ENCODE data around the gene TIAM1.
"Not testable (repeated sequence)": the region's sequence is repeated elsewhere in the genome, so short reads cannot be mapped to it uniquely, and the experiment has no call there.

Gene TIAM1

DNA sequence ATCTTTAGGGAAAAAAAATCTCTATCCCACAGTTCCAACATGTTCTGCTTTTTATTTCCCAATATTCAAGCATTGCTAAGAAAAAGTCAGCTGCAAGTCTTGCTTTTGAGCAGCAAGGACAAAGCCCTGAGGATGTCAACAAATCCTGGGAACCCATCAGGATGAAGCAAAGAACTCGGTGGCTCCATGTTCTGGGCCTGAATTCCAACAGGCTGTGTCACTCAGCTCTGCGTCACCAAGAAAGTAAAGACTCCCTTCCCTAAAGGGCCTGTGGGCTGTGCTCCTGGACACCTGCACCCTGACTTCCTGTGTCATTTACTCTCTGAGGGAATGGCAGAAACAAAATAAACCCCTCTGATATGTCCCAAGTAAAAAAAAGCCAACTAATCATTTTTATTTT is 95.5 kb downstream of the TIAM1 start:
- DNase-seq, result no peak

DNA sequence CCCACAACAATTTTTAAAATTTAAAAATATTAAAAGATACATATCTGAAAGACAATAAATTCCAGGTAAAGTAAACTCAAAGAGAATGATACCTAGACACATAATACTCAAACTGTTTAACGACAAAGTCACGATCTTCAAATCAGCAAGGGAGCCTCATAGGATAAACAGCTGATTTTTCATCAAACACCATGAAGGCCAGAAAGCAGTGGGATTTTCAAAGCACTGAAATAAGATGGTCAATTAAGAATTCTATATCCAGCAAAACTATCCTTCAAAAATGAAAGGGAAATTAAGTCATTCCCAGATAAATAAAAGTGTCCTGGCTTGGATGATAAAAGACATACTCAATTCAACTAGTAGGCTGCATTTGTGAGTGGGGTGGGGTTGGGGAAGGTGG is 100.5 kb downstream of the TIAM1 start:
- DNase-seq, result no peak

DNA sequence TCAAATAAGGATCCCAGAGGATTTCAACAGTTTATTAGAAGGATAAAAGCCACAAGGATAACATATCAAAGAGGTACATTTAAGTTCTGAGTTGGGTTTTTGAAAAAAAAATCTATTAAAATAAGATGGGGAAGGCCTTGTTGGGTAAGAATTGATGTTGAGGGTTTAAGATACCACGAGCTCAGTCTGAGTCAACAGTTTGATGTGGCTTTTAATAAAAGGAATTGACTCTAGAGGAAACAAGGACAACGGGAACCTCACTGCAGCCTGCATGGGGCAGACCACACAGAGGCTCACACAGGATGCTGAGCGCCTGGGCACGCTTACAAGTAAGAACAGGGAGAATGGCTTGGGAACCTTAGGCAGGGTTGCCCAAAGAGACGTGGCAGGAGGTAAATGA is 107.5 kb downstream of the TIAM1 start:
- DNase-seq, result no peak

DNA sequence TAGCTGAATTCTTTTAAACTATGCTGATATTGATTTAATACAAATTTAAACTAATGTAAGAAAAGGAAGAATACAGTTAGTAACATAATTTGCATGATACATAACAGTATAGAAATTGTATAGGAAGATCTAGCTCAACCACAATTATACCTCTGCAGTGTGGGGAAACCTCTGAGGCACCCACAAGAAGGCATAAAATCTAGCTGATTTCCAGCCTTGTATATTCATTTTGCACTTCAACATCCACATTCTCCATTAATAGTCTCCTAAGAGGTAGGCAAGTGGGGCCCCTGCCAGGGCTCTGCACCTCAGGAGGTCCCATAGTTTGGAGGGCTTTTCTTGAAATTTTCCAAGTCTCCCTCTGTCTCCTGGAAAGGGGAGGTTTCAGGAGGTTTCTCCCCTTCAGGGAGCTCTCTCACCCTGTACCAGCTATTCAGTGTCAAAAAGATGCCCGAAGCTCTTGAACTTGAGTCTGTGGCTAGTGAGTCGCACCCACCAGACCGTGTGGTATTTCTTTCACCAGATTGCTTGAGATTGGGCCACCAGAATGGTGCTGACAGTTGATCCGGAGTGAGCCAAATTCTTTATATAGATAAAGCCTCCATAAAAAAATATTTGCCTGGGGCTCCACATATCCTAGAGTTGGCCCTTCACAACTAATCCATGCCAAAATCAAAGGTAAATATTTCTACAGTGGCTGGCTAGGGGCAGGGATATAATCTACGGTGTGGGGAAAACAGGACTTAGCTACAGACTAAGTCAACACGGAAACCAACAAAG is 108.2 kb downstream of the TIAM1 start:
- DNase-seq, result no peak

DNA sequence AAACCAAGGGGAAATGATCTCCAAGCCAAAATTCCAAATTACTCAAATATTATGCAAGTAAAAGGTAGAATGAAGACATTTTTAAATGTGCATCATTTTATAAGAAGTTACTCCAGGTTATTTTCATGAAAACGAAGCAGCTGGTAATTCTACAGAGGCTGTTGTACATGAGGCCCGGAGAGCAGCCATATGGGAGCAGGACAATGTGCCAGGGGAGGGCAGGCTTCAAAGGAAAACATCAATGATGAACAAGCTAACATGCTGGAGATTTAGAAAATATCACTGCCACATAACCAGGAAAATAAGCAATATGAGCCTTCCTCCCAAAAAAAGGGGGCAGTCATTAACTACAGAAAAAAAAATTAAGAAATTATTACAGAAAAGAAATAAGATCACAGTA is 109.1 kb downstream of the TIAM1 start:
- DNase-seq, result no peak

DNA sequence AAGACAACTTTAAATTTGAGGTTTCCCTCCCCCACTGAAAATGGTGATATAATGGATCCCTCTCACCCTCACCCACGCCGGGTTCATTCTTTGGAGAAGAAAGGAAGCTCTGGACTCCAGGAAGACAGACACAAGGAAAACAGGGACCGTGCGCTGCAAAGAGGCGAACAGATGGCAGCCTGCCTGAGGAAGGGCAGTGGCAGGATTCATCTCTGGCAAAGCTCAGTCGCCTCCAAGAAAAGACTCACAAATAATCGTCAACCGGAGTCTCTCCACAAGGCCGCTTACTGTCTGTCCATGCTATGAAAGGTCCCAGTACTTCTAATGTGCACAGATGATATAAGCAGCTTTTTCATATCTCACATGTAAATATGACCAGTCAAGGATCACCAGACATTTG is 110.3 kb downstream of the TIAM1 start:
- DNase-seq, result no peak

DNA sequence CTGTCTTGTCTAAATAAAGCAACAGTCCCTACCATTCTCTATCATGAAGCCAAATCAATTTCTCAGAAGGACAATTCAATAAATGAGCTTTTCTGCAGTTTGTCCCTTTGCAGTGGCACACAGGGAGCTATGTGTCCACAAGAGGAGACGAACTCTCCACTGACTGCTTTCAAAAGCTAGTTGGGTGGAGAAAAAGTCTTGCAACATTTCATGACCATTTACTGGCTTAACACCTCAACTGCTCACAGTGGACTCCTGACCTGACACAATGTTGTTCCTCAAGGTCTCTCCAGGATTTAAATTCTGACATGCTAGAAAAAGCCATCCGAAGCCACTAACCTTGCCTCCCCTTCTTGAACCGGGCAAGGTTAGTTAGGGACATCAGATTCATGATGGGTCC is 111.7 kb downstream of the TIAM1 start:
- DNase-seq, result no peak

DNA sequence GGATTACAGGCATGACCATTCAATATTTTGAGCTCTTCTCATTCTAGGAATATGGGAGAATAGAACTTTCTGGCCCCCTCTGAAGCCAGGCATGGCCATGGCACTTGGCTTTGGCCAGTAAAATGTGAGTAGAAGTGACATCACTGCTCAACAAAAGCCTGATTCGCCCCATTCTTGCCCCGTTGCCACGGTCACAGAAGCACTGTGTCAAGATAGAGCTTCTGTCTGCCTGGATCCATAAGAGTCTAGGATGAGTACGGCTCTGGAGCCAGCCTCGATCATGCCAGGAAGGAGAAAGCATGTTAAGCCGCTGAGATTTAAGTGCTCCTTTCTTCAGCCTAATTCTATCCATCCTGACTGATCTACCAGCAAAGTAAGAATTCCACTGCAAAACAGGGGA is 113.1 kb downstream of the TIAM1 start:
- no peak for DNase-seq

DNA sequence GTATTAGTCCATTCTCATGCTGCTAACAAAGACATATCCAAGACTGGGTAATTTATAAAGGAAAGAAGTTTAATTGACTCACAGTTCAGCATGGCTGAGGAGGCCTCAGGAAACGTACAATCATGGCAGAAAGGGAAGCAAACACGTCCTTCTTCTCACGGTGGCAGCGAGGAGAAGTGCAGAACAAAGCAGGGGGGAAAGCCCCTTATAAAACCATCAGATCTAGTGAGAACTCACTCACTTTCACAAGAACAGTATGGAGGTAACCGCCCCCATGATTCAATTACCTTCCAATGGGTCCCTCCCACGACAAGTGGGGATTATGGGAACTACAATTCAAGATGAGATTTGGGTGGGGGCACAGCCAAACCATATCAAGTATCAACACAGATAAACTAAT is 115.3 kb downstream of the TIAM1 start:
- not testable (repeated sequence) for DNase-seq

DNA sequence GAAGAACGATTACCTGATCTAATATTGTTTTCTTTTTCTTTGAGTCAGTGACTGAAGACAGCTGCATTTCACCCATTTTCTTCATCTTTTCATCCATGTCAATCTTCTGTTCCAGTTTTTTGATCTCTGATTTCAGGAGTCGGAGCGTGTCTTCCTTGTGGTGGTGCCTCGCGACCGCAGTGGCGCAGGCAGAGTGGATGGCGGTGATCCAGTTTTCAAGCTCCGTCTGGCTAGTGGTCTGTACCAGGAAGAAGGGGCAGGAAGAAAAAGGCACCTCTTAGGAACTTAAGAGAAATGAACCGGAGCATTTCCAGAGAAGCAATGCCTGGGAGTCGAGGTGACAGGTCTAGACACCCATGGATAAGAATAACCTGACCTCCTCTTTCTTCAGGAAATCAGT is 118.3 kb downstream of the TIAM1 start:
- DNase-seq, result no peak

DNA sequence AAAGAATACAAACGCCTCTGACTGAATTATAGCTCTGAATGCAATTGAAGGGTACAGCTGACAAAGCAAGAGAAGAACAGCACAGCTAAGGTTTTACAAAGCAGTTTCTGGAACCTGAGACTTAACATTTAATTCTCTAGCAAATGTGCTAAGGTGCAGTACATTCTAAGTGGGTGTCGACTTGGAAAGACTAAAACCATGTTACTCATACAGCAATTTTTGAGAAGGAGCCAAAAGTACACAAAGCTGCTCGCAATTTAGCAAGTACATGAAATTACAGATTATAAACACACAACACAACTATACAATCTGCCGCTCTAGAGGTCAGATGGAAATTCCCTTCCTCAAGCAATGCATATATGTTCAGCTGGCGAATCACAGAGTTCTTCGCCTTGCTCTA is 121.9 kb downstream of the TIAM1 start:
- DNase-seq, result no peak

DNA sequence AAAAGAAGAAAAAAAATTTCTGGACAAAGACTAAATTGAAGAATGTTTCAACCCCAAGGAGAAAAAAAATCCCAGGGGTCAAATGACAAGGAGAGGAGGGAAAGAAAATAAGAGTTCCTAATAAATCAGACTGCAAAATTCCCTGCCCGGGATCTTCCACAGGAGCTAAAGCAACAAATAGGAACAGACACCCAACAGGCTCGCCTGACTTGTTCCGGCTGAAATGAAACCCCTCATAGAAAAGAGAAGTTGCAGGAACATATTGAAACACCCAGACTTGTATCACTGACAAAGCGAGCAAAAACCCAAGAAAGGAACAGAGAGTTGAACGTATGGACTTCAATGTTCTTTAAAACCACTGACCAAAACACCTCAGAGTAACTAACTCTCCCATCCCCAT is 123.0 kb downstream of the TIAM1 start:
- no peak for DNase-seq

DNA sequence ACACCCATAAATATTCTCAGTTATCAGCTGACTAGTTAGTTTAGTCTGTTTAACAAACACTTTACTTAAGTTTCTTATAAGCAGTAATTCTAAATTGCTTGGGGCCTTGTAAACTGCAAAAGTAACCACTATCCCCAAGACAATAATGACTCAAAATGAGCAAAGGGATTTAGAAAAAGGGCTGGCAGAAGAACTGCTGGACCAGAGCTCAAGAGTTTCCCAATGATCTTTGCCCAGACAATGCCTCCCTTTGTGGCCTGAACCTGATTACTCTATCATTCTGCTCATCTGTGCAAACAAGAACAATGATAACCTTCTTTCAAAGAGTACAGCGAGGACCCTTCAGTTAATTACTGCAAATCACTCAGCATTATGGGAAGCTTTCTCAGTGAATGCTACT is 123.5 kb downstream of the TIAM1 start:
- DNase-seq, result no peak

DNA sequence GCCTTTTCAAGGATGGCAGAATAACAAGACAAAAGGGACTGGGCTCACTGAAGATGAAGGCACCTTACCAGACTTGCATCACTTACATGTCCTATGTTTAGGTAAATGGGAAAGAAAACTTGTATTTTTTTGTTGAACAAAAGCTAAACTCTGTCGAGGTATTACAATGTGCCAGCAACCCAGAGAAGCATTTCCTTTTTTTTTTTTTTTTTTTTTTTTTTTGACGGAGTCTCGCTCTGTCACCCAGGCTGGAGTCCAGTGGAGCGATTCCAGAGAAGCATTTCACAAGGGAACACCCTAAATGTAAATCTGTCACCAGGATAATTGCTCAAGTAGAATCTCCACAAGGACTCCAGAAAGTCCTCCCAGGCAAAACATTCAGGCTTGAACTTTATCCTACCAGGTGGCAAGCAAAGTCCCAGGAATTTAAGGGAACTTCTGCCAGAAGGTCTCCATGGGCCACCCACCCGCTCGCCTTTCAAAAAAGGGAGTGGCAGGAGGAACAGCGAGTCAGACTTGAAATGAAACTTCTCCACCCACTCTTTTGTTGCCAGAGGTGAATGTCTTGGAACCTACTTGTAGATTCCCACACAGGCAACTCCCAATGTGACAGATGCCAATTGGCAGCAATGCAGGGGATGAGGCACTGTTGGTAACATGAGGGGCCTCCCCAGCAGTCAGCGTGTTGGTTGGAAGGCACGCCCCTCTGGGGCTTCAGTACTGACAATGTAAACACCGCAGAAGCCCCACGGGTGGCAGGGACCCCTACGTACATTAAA is 125.0 kb downstream of the TIAM1 start:
- DNase-seq, result no peak

DNA sequence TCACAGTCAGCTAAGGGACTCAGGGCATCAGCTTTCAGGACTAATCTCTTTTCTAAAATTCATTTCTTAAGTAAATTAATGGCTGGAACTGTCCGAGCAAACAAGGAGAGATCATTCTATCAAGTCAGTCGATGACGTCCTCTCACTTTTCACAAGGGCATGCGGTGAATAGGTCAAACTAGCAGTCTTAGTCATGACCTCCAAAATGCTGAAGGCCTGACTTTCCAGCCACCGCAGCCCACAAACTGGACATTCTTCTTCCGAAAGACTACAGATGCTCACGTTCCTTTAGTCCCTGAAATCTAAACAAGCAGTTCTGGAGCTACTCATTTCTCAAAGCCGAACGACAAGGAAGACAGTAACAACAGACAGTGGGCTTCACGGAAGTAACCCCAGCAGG is 127.9 kb downstream of the TIAM1 start:
- DNase-seq, result no peak

DNA sequence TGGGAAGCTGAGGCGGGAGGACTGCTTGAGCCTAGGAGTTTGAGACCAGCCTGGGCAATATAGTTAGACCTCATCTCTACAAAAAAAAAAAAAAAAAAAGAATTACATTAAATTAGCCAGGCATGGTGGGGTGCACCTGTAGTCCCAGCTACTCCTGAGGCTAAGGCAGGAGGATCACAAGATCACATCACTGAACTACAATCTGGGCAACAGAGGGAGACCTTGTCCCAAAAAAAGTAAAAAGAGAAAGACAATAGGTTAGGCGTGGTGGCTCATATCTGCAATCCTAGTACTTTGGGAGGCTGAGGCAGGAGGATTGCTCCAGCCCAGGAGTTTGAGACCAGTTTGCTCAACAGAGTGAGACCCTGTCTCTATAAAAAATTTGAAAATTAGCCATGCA is 130.3 kb downstream of the TIAM1 start:
- no peak for DNase-seq

DNA sequence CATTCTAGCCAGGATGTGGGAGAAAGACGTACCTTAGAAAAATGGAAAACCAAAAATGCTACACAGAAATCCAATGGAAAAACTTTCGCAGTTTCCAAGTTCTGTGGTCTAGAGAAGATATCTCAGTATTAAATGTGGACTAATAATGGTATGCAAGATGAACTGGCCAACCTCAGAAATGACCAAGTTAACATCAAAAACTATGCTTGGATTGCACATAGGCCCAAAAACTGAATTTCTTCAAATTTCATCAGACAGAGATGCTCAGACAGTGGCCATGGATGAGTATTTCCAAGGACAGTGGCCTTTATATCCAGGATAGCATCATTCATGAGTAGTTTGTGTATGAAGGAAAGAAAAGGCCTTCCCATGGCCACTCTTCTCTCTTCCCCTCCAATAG is 132.2 kb downstream of the TIAM1 start:
- DNase-seq, result no peak

DNA sequence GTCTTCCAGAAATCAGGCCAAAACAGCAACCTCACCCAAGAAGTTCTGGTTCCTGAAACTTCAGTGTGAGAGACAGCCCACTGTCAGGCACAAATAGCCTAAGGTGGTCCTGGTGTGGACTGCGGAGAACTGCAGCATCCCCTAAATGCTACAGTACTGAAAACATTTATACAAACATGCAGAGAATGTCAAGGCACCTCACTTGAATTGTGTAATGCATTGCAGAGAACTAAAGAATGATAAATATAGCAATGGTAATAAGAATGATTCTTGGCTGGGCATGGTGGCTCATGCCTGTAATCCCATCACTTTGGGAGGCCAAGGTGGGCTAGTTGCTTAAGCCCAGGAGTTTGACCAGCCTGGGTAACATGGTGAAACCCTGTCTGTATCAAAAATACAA is 138.6 kb downstream of the TIAM1 start:
- DNase-seq, result no peak

DNA sequence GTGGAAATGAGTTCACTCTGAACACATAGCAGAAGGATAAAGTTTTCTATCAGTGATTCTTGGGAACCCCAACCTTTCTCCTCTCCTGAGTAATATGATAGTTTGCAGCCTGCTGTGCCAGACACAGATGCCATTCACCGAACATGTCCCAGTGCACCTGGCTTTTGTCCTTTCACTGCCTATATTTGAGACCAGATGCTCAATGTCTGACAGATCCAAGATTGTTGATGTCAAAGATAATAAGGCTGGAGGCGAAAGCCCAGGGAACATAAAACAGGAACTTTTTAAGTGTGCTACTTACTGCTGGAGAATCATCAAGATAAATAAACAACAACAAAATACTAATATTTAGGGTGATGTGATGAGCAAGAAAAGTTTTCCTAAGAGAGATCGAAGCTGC is 139.3 kb downstream of the TIAM1 start:
- DNase-seq, result no peak

DNA sequence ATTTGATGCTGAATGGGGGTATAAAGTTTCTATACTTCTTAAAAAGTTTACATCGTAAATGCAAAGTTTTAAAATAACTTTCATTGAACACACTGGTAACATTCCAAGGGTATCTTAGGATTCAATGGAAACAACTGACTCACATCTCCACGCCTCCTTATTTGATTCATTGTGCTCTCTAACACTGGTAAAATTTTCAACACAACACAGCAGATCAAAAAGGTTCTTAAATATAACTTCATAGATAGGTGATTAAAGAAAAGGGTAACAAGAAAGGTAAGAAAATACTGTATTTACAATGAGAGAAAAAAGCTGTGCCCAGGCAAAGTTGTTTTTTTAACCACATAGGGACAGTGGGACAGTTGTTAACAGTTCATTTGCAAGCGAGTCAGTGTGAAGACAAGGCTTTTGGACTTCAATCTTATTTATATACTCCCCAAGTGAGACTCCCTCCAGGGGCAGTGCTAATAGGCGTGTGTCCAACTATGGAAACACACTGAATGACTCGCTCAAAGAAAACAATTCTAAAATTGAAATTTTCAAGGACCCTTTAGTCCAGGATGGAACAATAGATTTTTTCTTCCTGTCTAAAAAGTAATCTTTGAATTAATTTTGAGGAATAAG is 140.5 kb downstream of the TIAM1 start:
- no peak for DNase-seq

DNA sequence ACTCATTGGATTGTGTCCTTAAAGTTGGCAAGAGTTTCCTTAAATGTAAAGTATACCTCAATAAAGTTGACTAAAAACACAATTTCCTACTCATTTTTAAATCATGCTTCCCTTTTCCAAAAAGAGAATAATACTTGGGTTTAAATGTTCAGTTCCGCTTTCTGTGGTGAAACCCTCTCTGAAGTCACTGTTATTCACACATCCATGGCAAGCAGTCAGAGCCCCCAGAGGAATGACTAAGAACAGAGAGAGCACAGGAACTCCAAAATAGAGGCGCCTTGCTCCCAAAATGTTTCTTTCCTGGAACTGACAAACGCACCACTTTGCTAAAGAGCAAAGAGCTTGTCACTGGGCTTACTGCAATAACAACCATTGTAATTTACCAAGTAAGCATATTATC is 142.5 kb downstream of the TIAM1 start:
- no peak for DNase-seq

DNA sequence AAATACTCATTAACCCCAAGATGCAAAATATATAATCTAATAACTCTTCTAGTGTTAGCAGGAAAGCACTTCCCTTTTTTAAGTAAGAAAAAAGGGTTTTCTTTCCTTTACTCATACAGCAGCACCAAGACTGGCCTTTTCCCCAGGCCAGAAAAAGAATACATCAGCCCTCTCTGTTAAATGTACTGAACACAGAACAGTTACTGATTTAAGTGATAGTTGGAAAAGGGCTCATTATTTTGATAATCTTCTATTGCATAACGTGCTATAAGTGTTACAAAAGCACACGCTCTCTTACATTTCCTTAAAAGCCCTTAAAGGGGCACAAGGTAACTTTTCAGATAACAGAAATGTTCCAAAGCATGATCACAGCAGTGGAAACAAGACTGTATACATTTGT is 142.9 kb downstream of the TIAM1 start:
- DNase-seq, result no peak

DNA sequence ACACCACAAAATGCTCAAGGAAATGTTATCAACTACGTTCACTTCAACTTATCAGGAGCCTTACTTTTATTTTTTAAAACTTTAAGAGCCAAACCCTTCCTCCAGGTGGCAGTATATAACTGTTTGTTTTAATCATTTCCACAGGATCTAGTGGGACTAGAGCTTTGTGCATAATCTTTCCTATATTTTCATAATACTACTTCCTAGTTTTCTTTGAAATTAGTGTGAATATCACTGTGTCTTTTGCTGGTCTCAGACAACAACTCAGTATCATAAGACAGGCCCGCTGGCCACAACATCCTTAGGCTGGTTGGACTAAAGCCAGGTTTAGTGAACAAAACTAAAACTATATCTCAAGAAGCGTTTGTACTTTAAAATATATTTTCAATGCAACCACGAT is 145.5 kb downstream of the TIAM1 start:
- DNase-seq, result no peak

DNA sequence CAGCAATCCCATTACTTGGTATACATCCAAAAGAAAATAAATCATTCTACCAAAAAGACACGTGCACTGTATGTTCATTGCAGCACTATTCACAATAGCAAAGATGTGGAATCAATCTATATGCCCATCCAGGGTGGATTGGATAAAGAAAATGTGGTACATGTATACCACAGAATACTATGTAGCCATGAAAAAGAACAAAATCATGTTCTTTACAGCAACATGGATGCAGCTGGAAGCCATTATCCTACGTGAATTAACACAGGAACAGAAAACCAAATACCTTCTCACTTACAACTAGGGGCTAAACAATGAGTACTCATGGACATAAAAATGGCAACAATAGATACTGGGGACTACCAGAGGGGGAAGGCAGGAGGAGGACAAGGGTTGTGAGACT is 147.3 kb downstream of the TIAM1 start:
- DNase-seq, result no peak

Measured in effector CD4-positive, alpha-beta T cell (primary cell).